ENCODE results near the gene TSC22D1.

DNA sequence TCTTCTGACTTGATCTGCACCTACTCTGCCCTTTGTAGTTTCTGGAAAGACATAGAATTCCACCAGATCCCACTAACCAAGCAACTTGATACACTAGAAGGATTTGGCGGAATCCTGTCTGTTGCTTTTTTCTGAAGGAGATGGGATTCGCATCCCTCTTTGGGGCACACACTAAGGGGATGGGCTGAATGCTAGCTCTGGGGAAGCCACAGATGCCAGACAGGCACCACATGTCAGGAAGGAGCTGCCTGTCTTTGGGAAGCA, 150.4 kb downstream of the TSC22D1 start:
- TF ChIP-seq CTCF (IDR thresholded peaks at IDR 0.05 in 4 of 5, conservative IDR thresholded peaks at IDR 0.05 in 1 of 5), result no peak
- no peak for TF ChIP-seq POLR2A (IDR thresholded peaks at IDR 0.05)

Measured in gastrocnemius medialis (tissue), 4 donors.